ENCODE results near the gene AMZ1. TPM values are rescaled to one million over a fixed set of nuclear protein-coding genes. Genes with fewer than 3 reads are reported as not detected.

Gene AMZ1
- total RNA-seq, 1 donor from 2014 or later, result 0.05 TPM

DNA sequence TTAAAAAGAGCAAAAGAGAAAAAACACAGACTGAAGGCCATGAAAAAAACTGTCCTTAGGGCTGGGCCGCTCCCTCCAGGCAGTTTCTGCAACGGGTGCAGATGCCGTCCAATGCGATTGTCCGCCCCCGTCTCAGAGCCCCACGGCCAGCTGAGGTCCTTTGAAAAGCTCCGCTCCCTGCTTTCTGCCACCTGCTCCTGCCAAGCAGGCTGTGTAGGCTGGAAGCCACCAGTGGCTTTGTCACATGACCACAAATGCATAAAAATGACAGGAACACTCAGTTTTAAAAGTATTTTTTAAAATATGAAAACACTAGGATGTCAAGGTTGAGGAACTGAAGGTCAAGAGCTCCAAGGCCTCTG is 71.7 kb downstream of the AMZ1 start:
- TF ChIP-seq, protein P1, sequence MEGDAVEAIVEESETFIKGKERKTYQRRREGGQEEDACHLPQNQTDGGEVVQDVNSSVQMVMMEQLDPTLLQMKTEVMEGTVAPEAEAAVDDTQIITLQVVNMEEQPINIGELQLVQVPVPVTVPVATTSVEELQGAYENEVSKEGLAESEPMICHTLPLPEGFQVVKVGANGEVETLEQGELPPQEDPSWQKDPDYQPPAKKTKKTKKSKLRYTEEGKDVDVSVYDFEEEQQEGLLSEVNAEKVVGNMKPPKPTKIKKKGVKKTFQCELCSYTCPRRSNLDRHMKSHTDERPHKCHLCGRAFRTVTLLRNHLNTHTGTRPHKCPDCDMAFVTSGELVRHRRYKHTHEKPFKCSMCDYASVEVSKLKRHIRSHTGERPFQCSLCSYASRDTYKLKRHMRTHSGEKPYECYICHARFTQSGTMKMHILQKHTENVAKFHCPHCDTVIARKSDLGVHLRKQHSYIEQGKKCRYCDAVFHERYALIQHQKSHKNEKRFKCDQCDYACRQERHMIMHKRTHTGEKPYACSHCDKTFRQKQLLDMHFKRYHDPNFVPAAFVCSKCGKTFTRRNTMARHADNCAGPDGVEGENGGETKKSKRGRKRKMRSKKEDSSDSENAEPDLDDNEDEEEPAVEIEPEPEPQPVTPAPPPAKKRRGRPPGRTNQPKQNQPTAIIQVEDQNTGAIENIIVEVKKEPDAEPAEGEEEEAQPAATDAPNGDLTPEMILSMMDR (IDR thresholded peaks at IDR 0.05; ENCODE audit: unreplicated experiment), result no peak
- H3K27me3 Mint-ChIP-seq (ENCODE audit: unreplicated experiment), result peaks cover 25% of the 10 kb centered on the region
- peak overlapping the region; percentile 11 for H3K4me3 Mint-ChIP-seq (ENCODE audit: unreplicated experiment)
- no peak overlapping the region for H3K27ac Mint-ChIP-seq (ENCODE audit: unreplicated experiment)
- no peaks in the 10 kb centered on the region for H3K9me3 Mint-ChIP-seq (ENCODE audit: unreplicated experiment)
- H3K36me3 Mint-ChIP-seq (ENCODE audit: low read depth, unreplicated experiment), result peaks cover 31% of the 10 kb centered on the region
- DNase-seq (ENCODE audit: low spot score), result no peak
- H3K4me1 Mint-ChIP-seq (ENCODE audit: unreplicated experiment), result peaks cover 47% of the 10 kb centered on the region

- Mint-ChIP-seq H3K4me3 (ENCODE audit: unreplicated experiment) (peak overlapping the region; percentile 11), H3K4me1 (ENCODE audit: unreplicated experiment) (peaks cover 48% of the 10 kb centered on the region), H3K9me3 (ENCODE audit: unreplicated experiment) (no peaks in the 10 kb centered on the region), H3K36me3 (ENCODE audit: low read depth, unreplicated experiment) (peaks cover 25% of the 10 kb centered on the region), H3K27ac (ENCODE audit: unreplicated experiment) (no peak overlapping the region), H3K27me3 (ENCODE audit: unreplicated experiment) (peaks cover 25% of the 10 kb centered on the region)
- TF ChIP-seq, protein P1 (IDR thresholded peaks at IDR 0.05; ENCODE audit: unreplicated experiment), result peak; percentile 19
- peak; percentile 27 for DNase-seq (ENCODE audit: low spot score)
These were observed 72.3 kb downstream of the AMZ1 start for GRCh38 chr7:2760098-2760889.

- TF ChIP-seq, protein P1 (IDR thresholded peaks at IDR 0.05; ENCODE audit: unreplicated experiment), result no peak
- Mint-ChIP-seq H3K4me1 (ENCODE audit: unreplicated experiment) (peaks cover 53% of the 10 kb centered on the region), H3K9me3 (ENCODE audit: unreplicated experiment) (no peaks in the 10 kb centered on the region), H3K4me3 (ENCODE audit: unreplicated experiment) (no peak overlapping the region), H3K36me3 (ENCODE audit: low read depth, unreplicated experiment) (peaks cover 18% of the 10 kb centered on the region), H3K27ac (ENCODE audit: unreplicated experiment) (peak overlapping the region; percentile 31), H3K27me3 (ENCODE audit: unreplicated experiment) (peaks cover 25% of the 10 kb centered on the region)
- no peak for DNase-seq (ENCODE audit: low spot score)
These were observed 73.2 kb downstream of the AMZ1 start for GRCh38 chr7:2761131-2761624.

DNA sequence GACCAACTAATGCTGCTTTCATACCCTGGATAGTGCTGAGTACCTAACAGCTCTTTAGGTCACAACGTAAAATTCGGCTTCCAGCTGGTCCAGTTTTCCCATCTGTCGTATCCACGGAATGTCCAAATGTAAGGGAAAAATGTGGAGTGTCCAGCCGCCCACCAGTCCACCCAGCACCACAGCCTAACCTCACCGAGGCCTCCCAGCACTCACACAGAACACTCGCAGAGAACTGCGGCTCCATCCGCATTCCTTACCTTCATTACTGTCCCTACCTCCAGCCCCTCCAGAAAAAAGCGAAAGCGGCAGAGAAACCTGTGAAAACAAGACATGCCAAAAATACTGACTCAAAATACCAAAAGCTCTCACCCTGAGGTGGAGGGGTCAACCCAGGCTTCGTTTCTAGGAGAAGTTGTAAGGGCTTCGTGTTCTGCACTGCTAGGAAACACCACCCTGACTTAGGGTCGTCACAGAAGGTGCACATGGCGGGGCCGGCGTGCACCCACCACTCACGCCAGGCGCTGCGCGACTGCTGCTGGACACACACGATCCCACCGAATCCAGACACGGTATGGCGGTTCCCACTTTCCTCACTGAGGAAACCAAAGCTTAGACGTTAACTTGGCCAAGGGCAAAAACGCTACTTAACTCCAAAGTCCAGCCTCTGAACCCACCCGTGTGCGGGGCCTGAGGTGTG is 73.9 kb downstream of the AMZ1 start:
- Mint-ChIP-seq H3K4me3 (ENCODE audit: unreplicated experiment) (no peak overlapping the region), H3K27ac (ENCODE audit: unreplicated experiment) (peak overlapping the region; percentile 68), H3K4me1 (ENCODE audit: unreplicated experiment) (peaks cover 53% of the 10 kb centered on the region), H3K27me3 (ENCODE audit: unreplicated experiment) (peaks cover 22% of the 10 kb centered on the region), H3K9me3 (ENCODE audit: unreplicated experiment) (no peaks in the 10 kb centered on the region), H3K36me3 (ENCODE audit: low read depth, unreplicated experiment) (peaks cover 13% of the 10 kb centered on the region)
- no peak for DNase-seq (ENCODE audit: low spot score)
- TF ChIP-seq, protein P1 (IDR thresholded peaks at IDR 0.05; ENCODE audit: unreplicated experiment), result no peak

DNA sequence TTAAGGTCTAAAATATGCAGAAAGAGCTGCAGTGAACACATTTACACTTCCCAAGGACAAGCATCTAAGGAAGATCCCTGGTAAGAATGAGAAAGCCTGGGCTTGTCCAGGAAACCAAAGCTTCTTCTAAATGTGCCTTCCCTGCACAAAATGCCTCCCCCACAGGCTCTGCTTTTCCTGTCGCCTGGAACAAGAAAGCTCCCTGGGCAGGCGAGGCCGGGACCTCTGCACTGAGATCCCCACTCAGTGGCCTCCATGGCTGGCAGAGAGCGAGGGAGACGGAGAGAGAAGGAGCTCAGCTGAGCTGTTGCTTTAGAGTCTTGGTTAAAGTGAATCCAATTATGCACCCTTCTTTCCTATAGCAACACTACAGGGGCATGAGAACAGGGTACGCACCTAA is 75.6 kb downstream of the AMZ1 start:
- Mint-ChIP-seq H3K4me1 (ENCODE audit: unreplicated experiment) (peaks cover 45% of the 10 kb centered on the region), H3K4me3 (ENCODE audit: unreplicated experiment) (no peak overlapping the region), H3K27ac (ENCODE audit: unreplicated experiment) (no peak overlapping the region), H3K27me3 (ENCODE audit: unreplicated experiment) (peaks cover 19% of the 10 kb centered on the region), H3K9me3 (ENCODE audit: unreplicated experiment) (no peaks in the 10 kb centered on the region), H3K36me3 (ENCODE audit: low read depth, unreplicated experiment) (peaks cover 13% of the 10 kb centered on the region)
- TF ChIP-seq, protein P1 (IDR thresholded peaks at IDR 0.05; ENCODE audit: unreplicated experiment), result no peak
- no peak for DNase-seq (ENCODE audit: low spot score)

Data from endothelial cell (in vitro differentiated cells).